Aorta (tissue), 5 donors: ENCODE data around the gene HECTD4. TPM values are rescaled to one million over a fixed set of nuclear protein-coding genes. Genes with fewer than 3 reads are reported as not detected.
A peak's percentile ranks its signal among the peaks of the same experiment; 100 is the strongest.

ENCODE experiments used
- ATAC-seq: fragments of 200-7000 bp; cut with Tn5 transposase; one replicate; pipeline ENCODE4 v1.9.1; 2022; ENCODE audit warnings: moderate library complexity; ENCODE audit not compliant: low FRiP score
- DNase-seq, 2 donors: peaks; one replicate each; pipeline ENCODE4 v3.0.0-alpha.2; 2020
- H3K27ac ChIP-seq, 2 donors: one replicate each; pipeline ENCODE4 v1.5.1; 2013; ENCODE audit warnings: low read length in 2 of 2, mild to moderate bottlenecking in 2 of 2, moderate library complexity in 2 of 2, control low read depth in 1 of 2, inconsistent platforms in 1 of 2, low read depth in 1 of 2
- H3K27me3 ChIP-seq, 2 donors: one replicate each; pipeline ENCODE4 v1.6.1; 2013; ENCODE audit warnings: control low read depth in 1 of 2, low read length in 1 of 2, mild to moderate bottlenecking in 1 of 2, moderate library complexity in 1 of 2; ENCODE audit not compliant: insufficient read depth in 2 of 2, control insufficient read depth in 1 of 2
- H3K36me3 ChIP-seq, 2 donors: one replicate each; pipeline ENCODE4 v1.6.1; 2013; ENCODE audit warnings: control low read depth in 1 of 2, low read length in 1 of 2, mild to moderate bottlenecking in 1 of 2; ENCODE audit not compliant: insufficient read depth in 2 of 2, control insufficient read depth in 1 of 2
- H3K4me1 ChIP-seq, 2 donors: one replicate each; pipeline ENCODE4 v1.6.1; 2013; ENCODE audit warnings: low read length in 2 of 2, control low read depth in 1 of 2, mild to moderate bottlenecking in 1 of 2, moderate library complexity in 1 of 2; ENCODE audit not compliant: insufficient read depth in 2 of 2, control insufficient read depth in 1 of 2
- H3K4me3 ChIP-seq, 2 donors: one replicate each; pipeline ENCODE4 v1.5.1; 2013; ENCODE audit warnings: low read length in 2 of 2, control low read depth in 1 of 2, mild to moderate bottlenecking in 1 of 2
- H3K9me3 ChIP-seq: one replicate; pipeline ENCODE4 v1.6.1; 2013; ENCODE audit warnings: mild to moderate bottlenecking, low read length; ENCODE audit not compliant: control insufficient read depth
- WGBS, 2 donors: extraction: QIAGEN DNeasy Blood & Tissue Kit; methylation state at CpG; one replicate each; pipeline ENCODE4 v1.1.7; 2013; 5-methylcytosine and 5-hydroxymethylcytosine counted together
- intact Hi-C, 2 donors: fragments of 100-400 bp; cut with DNase I; formaldehyde crosslinking; loops; one replicate each; pipeline versions ENCODE4 v1.14.2 to v1.15.0; 2022
- polyA plus RNA-seq, 2 donors: library from polyadenylated mRNA; stranded (reverse); fragments of 200-250 nt; gene quantifications; one replicate each; pipeline ENCODE4 v1.2.3, GENCODE V29; 2013
- total RNA-seq, 2 donors: library from RNA; stranded (reverse); fragmentation: NEBNext Ultra II Directional; extraction: Animal tissue kit (Norgen Biotek cat#: 25700); gene quantifications; one replicate each; pipeline ENCODE4 v1.2.1, GENCODE V29; 2021
- donor health status: healthy with polysubstance abuse.
- donor health status: Bipolar disorder and iron deficiency.
- donor health status: DM: no; HTN: no; CAD: no.
- donor health status: DM: no; HTN: no; CAD: no.
- donor health status: DM: yes; HTN: yes; CAD: no.

HECTD4 gene
- total and polyA plus RNA-seq, 4 donors: 16.0 to 78.5 (median 44.5) TPM

DNA sequence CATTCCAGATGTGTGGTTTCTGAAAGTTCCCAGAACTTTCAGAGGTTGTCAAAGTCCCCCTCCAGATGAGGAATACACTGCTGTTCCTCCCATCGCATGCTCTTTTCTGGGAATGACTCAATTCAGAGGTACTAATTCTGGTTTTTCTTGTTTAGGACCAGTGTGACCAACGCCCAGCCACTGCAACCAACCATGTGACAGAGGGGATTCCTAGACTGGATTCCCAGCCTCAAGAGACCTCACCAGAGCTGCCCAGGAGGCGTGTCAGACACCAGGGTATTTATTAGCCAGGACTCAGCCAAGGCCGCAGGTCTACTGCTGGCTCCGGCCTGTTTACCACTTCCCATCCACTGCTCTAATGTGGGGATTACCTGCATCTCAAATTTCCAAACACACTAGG, 232.6 kb downstream of the HECTD4 start:
- ATAC-seq (no peak), DNase-seq (peak in 1 of 2 donors; percentile 22)
- Histone ChIP-seq H3K27me3 (no peaks in the 10 kb centered on the region), H3K9me3 (no peaks in the 10 kb centered on the region), H3K4me3 (no peak overlapping the region), H3K27ac (no peak overlapping the region), H3K36me3 (peaks cover 12 to 18% of the 10 kb centered on the region in 2 donors), H3K4me1 (no peaks in the 10 kb centered on the region)
- 91 to 93% methylated on average over 5 of the region's 5 CpGs for WGBS, 2 donors
- intact Hi-C loops: no loop called here

DNA sequence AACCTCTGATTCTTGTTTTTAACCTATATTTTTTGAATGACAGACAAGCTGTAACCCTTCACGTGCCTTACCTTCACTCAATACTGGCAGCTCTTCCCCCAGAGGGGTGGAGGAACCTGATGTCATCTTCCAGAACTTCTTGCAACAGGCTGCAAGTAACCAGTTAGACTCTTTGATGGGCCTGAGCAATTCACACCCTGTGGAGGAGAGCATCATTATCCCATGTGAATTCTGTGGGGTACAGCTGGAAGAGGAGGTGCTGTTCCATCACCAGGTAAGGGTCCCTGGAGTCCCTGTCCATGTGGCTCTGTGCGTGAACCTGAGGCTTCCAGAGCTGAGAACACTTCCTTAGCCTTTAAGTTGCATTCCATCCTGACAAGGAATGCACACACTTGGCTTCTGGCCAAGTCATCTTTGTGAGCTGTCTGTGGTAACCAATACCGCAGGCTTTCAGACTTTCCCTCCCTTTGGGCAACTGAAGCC, 234.2 kb downstream of the HECTD4 start:
- H3K9me3 ChIP-seq: no peaks in the 10 kb centered on the region
- peaks cover 12 to 16% of the 10 kb centered on the region in 2 donors for H3K36me3 ChIP-seq
- intact Hi-C loops: no loop called here
- no peak overlapping the region for H3K27ac ChIP-seq
- H3K4me3 ChIP-seq: no peak overlapping the region
- DNase-seq: no peak
- WGBS, 2 donors: 58 to 75% methylated on average over 3 of the region's 3 CpGs
- no peak for ATAC-seq
- H3K4me1 ChIP-seq: no peaks in the 10 kb centered on the region
- no peaks in the 10 kb centered on the region for H3K27me3 ChIP-seq

DNA sequence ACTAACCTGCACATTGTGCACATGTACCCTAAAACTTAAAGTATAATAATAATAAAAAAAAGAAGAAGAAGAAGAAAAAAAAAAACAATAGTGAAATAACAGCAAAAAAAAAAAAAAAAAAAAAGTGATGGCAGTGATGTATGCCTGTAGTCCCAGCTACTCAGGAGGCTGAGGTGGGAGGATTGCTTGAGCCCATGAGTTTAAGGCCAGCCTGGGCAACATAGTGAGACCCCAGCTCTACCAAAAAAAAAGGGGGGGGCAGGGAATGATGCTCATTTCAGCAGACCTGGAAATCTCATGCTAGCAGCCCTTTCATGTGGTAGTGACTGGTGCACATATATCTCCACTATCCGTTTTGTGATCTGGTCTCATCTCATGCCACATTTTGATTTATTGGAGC, 236.1 kb downstream of the HECTD4 start:
- Histone ChIP-seq H3K4me1 (no peaks in the 10 kb centered on the region), H3K4me3 (no peak overlapping the region), H3K27ac (no peak overlapping the region), H3K36me3 (peaks cover 6 to 12% of the 10 kb centered on the region in 2 donors), H3K27me3 (no peaks in the 10 kb centered on the region), H3K9me3 (no peaks in the 10 kb centered on the region)
- 85 to 91% methylated on average over 1 of the region's 1 CpG for WGBS, 2 donors
- ATAC-seq (no peak), DNase-seq (no peak)
- intact Hi-C loops: no loop called here

DNA sequence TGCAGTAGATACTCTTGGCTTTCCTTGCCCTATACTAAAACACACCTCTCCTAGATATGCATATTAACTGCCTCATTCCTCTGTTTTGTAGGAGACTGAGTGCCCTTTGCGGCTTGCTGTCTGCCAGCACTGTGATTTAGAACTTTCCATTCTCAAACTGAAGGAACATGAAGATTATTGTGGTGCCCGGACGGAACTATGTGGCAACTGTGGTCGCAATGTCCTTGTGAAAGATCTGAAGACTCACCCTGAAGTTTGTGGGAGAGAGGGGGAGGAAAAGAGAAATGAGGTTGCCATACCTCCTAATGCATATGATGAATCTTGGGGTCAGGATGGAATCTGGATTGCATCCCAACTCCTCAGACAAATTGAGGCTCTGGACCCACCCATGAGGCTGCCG, 241.5 kb downstream of the HECTD4 start:
- no peak for ATAC-seq

DNA sequence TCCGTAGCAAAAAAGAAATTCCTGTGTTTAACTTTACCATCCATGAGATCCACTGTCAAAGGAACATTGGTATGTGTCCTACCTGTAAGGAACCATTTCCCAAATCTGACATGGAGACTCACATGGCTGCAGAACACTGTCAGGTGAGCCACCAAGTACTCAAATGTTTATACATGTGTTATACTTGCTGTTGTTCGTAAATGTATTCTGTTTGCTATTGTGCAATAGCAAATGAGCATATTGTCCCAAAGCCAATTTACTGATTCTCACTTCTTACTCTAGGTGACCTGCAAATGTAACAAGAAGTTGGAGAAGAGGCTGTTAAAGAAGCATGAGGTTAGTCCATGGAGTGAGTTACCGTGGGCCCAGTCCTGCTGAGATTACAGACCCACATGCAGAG, 247.5 kb downstream of the HECTD4 start:
- WGBS, 2 donors: 91 to 92% methylated on average over 3 of the region's 3 CpGs
- Histone ChIP-seq H3K27me3 (no peaks in the 10 kb centered on the region), H3K9me3 (no peaks in the 10 kb centered on the region), H3K4me3 (no peak overlapping the region), H3K27ac (no peak overlapping the region), H3K36me3 (peaks cover 0 to 3% of the 10 kb centered on the region in 2 donors), H3K4me1 (no peaks in the 10 kb centered on the region)
- intact Hi-C loops: no loop called here
- DNase-seq (no peak), ATAC-seq (no peak)

More for the DNA sequence above, 241.5 kb downstream of the HECTD4 start:
- no peak for DNase-seq
- H3K36me3 ChIP-seq: peaks cover 3% of the 10 kb centered on the region in 2 donors
- H3K4me3 ChIP-seq: no peak overlapping the region
- intact Hi-C loops: no loop called here
- H3K27ac ChIP-seq: no peak overlapping the region
- 87 to 90% methylated on average over 5 of the region's 5 CpGs for WGBS, 2 donors
- H3K4me1 ChIP-seq: no peaks in the 10 kb centered on the region
- H3K27me3 ChIP-seq: no peaks in the 10 kb centered on the region
- H3K9me3 ChIP-seq: no peaks in the 10 kb centered on the region

DNA sequence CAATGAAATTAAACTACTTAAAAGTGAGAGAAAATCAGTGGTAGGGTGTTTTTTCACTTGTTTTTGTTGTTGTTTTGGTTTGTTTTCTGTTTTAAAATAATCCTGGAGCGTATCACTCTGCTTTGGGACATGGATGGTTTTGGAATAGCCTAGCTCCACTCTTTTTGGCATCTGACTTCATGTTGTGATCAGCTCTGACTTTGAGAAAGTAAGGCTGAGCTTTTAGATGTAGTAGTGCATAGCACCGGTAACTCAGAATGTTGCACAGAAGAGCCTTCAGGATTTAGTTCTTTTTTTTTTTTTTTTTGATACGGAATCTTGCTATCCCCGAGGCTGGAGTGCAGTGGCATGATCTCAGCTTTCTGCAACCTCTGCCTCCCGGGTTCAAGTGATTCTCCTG, 248.8 kb downstream of the HECTD4 start:
- 88 to 91% methylated on average over 5 of the region's 5 CpGs for WGBS, 2 donors
- no peak overlapping the region for H3K27ac ChIP-seq
- intact Hi-C loops: no loop called here
- no peaks in the 10 kb centered on the region for H3K4me1 ChIP-seq
- no peak for DNase-seq
- H3K9me3 ChIP-seq: no peaks in the 10 kb centered on the region
- no peak for ATAC-seq
- H3K36me3 ChIP-seq: peaks cover 0 to 3% of the 10 kb centered on the region in 2 donors
- no peak overlapping the region for H3K4me3 ChIP-seq
- no peaks in the 10 kb centered on the region for H3K27me3 ChIP-seq

DNA sequence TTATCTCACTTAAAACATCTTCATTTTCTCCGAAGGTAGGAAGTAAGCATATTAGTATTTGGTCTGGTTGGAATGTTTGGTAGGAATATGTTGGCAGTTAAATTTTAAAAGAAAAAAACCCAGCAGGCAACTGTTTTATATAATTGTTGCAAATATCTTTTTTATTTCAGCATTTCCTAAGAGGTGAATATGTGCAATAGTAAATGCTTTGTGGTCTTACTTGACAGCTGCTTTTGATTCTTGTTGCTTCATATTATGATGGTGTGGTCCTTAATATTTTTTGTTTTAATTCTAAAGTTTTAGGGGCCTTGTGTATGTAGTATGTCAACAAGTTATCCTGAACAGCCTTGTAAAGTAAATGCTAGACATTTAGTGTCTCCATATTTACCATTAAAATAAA, 250.5 kb downstream of the HECTD4 start:
- Histone ChIP-seq H3K27ac (no peak overlapping the region), H3K27me3 (no peaks in the 10 kb centered on the region), H3K9me3 (no peaks in the 10 kb centered on the region), H3K4me3 (no peak overlapping the region), H3K36me3 (peaks cover 0 to 3% of the 10 kb centered on the region in 2 donors), H3K4me1 (peaks cover 0 to 2% of the 10 kb centered on the region in 2 donors)
- 60 to 73% methylated on average over 1 of the region's 1 CpG for WGBS, 2 donors
- DNase-seq: no peak
- intact Hi-C loops: no loop called here
- no peak for ATAC-seq

DNA sequence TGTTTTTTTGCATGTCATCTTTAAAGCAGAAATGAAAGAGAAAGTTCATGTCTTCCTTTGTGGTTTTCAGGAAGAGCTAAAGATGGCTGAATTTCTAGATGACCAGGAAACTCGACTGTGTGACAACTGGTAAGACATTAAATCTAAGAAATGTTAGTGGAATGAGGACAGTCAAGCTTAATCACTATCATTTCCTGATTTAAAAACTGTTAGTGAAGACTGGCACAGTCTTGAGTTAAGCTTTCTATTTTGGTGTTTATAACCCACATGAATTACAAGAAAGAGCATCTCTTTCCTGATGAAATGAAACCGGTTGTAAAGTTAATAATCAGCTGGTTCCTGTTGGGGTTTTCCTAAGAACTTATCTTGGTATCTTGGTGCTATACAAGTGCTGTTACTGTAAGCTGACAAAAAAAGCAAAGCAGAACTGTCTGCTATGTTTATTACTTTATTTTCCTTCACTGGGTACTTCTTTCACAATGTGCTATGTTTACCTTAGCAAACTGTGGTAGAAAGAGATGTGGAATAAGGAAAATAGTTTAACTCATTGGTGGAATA, 251.7 kb downstream of the HECTD4 start:
- peaks cover 0 to 3% of the 10 kb centered on the region in 2 donors for H3K36me3 ChIP-seq
- peaks cover 0 to 2% of the 10 kb centered on the region in 2 donors for H3K4me1 ChIP-seq
- 32 to 39% methylated on average over 2 of the region's 2 CpGs for WGBS, 2 donors
- ATAC-seq: no peak
- no peaks in the 10 kb centered on the region for H3K27me3 ChIP-seq
- no peak overlapping the region for H3K27ac ChIP-seq
- H3K9me3 ChIP-seq: no peaks in the 10 kb centered on the region
- intact Hi-C loops: no loop called here
- no peak for DNase-seq
- H3K4me3 ChIP-seq: peak overlapping the region in 1 of 2 donors; percentile 10

DNA sequence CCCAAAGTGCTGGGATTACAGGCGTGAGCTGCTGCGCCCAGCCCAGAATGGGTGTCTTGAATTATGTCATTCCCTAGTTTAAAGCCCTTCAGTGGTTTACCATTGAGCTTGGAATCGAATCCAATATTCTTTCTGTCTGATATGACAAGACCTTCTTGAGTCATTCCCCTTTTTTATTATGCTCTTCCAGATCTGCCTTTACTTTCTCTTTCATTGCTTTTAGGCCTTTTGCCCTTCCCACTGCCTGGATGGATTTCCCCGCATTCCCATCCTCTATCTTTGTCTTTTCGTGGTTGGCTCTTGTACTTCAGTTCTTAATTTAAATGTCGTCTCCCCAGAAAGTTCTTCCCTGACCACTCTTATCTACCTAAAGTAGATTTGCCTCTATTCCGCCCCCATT, 255.3 kb downstream of the HECTD4 start:
- ATAC-seq (no peak), DNase-seq (no peak)
- WGBS, 2 donors: 92% methylated on average over 7 of the region's 7 CpGs
- H3K4me1 ChIP-seq: peaks cover 0 to 2% of the 10 kb centered on the region in 2 donors
- intact Hi-C loops: loop anchor here in 1 of 2 donors (5.0 kb wide), 1 partner anchor 440 kb away; the partner anchor contains the start of genes ACAD10 and BRAP
- H3K36me3 ChIP-seq: no peaks in the 10 kb centered on the region
- H3K4me3 ChIP-seq: no peak overlapping the region
- no peak overlapping the region for H3K27ac ChIP-seq
- no peaks in the 10 kb centered on the region for H3K9me3 ChIP-seq
- no peaks in the 10 kb centered on the region for H3K27me3 ChIP-seq
